ENCODE measurements around the gene DPP6.

DPP6 gene

GRCh38 chr7:154429666-154430404 lies 377.6 kb downstream of the DPP6 start:
- TF ChIP-seq CTCF (IDR thresholded peaks at IDR 0.05; ENCODE audit: control extremely low read depth, extremely low read depth, low read depth, missing control alignments): no peak
- no peak for DNase-seq (ENCODE audit: extremely low spot score)
- ChIA-PET CTCF (no interaction called here), POLR2A (no interaction called here)

GRCh38 chr7:154430640-154431039 lies 378.4 kb downstream of the DPP6 start:
- DNase-seq (ENCODE audit: extremely low spot score): no peak
- no peak for TF ChIP-seq CTCF (IDR thresholded peaks at IDR 0.05; ENCODE audit: control extremely low read depth, extremely low read depth, low read depth, missing control alignments)
- POLR2A ChIA-PET: no interaction called here
- CTCF ChIA-PET: no interaction called here

- CTCF ChIA-PET: no interaction called here
Observed at GRCh38 chr7:154431045-154431444, 378.8 kb downstream of the DPP6 start.

GRCh38 chr7:154433632-154434598 lies 381.7 kb downstream of the DPP6 start:
- POLR2A ChIA-PET: no interaction called here
- CTCF ChIA-PET: no interaction called here
- no peak for DNase-seq (ENCODE audit: extremely low spot score)
- no peak for TF ChIP-seq CTCF (IDR thresholded peaks at IDR 0.05; ENCODE audit: control extremely low read depth, extremely low read depth, low read depth, missing control alignments)

More at GRCh38 chr7:154431045-154431444, 378.8 kb downstream of the DPP6 start:
- POLR2A ChIA-PET: no interaction called here
- DNase-seq (ENCODE audit: extremely low spot score): no peak
- no peak for TF ChIP-seq CTCF (IDR thresholded peaks at IDR 0.05; ENCODE audit: control extremely low read depth, extremely low read depth, low read depth, missing control alignments)

GRCh38 chr7:154436560-154436959 lies 384.4 kb downstream of the DPP6 start:
- TF ChIP-seq CTCF (IDR thresholded peaks at IDR 0.05; ENCODE audit: control extremely low read depth, extremely low read depth, low read depth, missing control alignments): no peak
- DNase-seq (ENCODE audit: extremely low spot score): no peak
- POLR2A ChIA-PET: no interaction called here
- CTCF ChIA-PET: no interaction called here

- no peak for TF ChIP-seq CTCF (IDR thresholded peaks at IDR 0.05; ENCODE audit: control extremely low read depth, extremely low read depth, low read depth, missing control alignments)
- CTCF ChIA-PET: no interaction called here
- no peak for DNase-seq (ENCODE audit: extremely low spot score)
- POLR2A ChIA-PET: no interaction called here
Observed at GRCh38 chr7:154437234-154437633, 385.0 kb downstream of the DPP6 start.

Data from GM10248 (cell line).